ENCODE data around the gene FCAMR.
A peak's percentile ranks its signal among the peaks of the same experiment; 100 is the strongest.

The FCAMR gene

DNA sequence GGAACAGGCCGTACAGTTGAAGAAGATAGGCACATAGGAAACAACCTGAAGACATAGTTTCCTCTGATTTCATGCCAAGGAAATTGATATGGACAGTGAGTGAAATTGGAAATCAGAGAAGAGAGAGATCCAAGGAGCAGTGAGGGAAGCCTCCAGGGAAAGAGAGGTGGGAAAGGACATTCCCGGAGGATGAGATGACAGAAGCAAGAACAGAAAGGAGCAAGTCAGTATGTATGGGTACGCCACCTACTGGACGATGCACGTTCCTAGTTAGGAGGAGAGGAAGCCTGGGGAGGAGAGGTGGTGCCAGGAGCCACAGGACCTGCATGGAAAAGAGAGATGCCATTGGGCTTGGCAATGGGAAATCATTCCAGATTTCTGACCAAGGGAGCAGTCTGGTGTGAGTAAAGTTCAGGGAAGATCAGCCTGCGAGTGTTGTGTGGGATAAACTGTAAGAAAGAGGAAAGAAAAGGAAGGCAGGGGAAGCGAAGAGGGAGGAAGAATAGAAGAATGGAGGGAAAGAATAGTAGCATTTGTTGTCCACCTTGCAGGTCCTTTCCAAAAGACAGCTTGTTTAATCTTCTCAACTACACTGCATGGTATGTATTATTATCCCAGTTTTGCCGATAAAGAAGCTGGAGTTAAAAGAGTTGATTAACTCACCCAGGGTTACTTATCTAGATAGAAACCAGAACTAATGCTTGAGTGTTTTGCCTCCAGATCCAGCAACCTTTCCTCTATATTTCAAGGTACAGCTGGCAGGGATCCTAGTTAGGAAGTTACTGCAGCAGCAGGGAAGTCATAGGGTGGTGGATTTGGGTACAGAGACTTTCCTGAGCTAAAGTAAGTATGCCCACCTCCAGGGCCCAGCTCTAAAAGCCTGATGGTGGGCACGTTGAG is 34.9 kb upstream of the FCAMR start:
- H3K36me3 Mint-ChIP-seq (ENCODE audit: low read depth): no peaks in the 10 kb centered on the region
- H3K9me3 Mint-ChIP-seq: no peaks in the 10 kb centered on the region
- H3K4me3 Mint-ChIP-seq: no peak overlapping the region
- H3K27me3 Mint-ChIP-seq: peaks cover 7% of the 10 kb centered on the region
- no peak overlapping the region for H3K27ac Mint-ChIP-seq
- no peaks in the 10 kb centered on the region for H3K4me1 Mint-ChIP-seq (ENCODE audit: low read depth)

DNA sequence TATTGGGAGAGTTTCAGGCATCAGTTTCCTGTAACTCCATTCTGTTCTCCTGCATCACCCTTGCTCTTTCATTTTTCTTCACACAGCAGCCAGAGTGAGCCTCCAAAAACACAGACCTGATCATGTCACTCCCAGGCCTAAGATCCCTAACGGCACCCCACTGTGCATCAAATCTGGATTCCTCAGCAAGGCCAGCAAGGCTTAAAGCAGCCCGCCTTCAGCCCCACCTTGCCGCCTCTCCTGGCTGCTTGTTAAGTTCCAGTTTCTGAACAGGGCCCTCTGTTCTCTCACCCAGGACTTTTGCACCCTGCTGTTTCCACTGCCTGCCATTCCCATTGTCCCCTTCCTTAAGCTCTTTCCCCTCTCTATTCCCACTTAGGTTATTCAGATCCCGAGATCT is 33.0 kb upstream of the FCAMR start:
- Mint-ChIP-seq H3K36me3 (ENCODE audit: low read depth) (no peaks in the 10 kb centered on the region), H3K4me1 (ENCODE audit: low read depth) (no peaks in the 10 kb centered on the region), H3K27me3 (peaks cover 7% of the 10 kb centered on the region), H3K4me3 (no peak overlapping the region), H3K9me3 (no peaks in the 10 kb centered on the region), H3K27ac (no peak overlapping the region)

DNA sequence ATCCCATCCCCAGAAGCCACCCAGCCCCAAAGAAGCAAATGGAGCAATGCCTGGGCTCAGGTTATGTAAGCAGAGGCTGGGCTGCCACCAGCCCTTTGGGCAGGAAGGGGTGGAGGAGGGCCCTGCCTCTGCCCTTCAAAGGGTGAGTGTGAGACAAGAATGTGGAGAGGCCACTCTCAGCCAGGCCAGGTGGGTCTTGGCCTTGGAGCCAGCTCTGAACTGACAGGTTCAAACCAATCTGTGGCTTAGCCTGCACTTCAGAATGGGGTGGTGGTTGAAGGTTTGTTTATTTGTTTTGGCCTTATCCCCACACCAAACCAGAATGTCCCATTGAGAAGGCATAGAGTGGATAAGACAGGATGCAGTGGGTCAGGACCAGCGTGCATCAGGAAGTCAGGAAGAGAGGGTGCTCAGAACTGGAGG is 32.5 kb upstream of the FCAMR start:
- Mint-ChIP-seq H3K4me1 (ENCODE audit: low read depth) (no peaks in the 10 kb centered on the region), H3K27ac (no peak overlapping the region), H3K4me3 (no peak overlapping the region), H3K36me3 (ENCODE audit: low read depth) (no peaks in the 10 kb centered on the region), H3K27me3 (peaks cover 7% of the 10 kb centered on the region), H3K9me3 (no peaks in the 10 kb centered on the region)

DNA sequence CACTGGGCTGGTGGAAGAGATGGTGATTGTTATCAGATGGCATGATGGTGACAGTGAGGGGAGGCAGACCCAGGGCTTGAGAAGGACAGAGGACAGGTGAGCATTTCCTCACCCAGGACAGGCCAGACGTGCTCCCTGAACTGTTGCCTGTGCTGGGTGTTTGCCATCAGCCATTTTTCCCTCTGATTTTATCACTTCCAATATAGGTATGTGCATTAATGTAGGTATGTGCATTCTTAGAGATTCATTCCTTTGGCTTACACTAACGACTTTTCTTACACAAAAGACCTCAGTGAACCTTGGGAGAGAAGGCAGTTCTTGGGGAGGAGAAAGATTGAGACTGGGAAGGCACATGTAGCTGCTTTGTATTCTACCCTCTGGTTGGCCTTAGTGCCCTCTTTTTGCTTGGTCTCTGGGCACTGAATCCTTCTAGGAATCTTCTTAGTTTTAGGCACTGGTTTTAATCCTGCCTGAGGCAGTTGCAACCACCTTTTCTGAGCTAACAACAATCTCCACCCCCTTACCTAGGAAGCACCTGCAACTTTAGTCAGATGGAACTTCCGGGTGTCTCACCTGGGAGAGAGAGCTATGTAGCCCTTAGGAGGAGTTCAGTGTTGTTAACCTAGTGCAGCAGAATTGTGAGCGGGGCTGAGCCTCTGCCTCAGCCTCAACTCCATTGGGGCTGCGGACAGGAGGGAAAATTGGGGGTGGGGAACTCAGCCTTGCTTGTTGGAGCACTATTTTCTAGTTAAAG is 31.4 kb upstream of the FCAMR start:
- Mint-ChIP-seq H3K9me3 (no peaks in the 10 kb centered on the region), H3K36me3 (ENCODE audit: low read depth) (no peaks in the 10 kb centered on the region), H3K27me3 (peaks cover 3% of the 10 kb centered on the region), H3K4me1 (ENCODE audit: low read depth) (no peaks in the 10 kb centered on the region), H3K4me3 (no peak overlapping the region), H3K27ac (no peak overlapping the region)

DNA sequence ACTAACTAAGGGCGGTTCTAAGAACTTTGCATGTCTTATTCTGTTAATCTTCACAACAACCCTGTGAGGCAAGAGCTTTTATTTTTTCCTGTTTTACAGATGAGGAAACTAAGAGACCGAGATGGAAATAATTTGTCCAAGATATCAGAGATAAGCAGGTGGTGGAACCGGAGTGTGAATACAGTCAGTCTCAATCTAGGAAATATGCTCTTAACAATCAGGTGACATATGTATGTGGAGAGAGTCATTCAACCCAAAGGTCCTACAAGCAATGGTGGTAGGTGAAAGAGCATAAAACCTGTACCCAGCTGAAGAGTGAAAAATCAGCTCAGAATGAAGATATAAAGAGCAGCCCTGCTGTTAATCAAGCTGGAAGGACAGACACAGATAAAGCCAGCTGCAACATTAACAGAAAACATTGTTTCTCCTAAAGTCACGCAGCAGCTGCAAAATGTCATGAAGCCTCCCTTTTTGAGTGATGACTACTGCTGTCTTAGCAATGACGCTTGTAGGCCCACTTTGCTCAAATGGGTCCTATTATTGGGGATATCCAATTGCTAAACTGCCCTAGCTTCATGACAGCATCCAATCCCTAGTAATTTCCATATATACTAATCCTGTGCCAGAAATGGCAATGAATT is 30.5 kb upstream of the FCAMR start:
- H3K4me3 Mint-ChIP-seq: no peak overlapping the region
- no peak overlapping the region for H3K27ac Mint-ChIP-seq
- no peaks in the 10 kb centered on the region for H3K4me1 Mint-ChIP-seq (ENCODE audit: low read depth)
- no peaks in the 10 kb centered on the region for H3K9me3 Mint-ChIP-seq
- H3K27me3 Mint-ChIP-seq: peaks cover 3% of the 10 kb centered on the region
- no peaks in the 10 kb centered on the region for H3K36me3 Mint-ChIP-seq (ENCODE audit: low read depth)

DNA sequence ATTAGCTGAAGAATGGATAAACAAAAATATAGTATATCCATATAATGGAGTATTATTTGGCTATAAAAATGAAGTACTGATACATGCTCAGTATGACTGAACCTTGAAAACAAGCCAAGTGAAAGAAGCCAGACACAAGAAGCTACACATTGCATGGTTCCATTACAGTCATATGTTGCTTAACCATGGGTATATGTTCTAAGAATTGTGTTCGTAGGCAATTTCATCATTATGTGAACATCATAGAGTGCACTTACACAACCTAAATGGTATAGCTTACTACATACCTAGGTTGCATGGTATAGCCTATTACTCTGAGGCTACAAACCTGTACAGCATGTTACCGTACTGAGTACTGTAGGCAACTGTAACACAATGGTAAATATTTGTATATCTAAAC is 28.6 kb upstream of the FCAMR start:
- H3K4me3 Mint-ChIP-seq: no peak overlapping the region

DNA sequence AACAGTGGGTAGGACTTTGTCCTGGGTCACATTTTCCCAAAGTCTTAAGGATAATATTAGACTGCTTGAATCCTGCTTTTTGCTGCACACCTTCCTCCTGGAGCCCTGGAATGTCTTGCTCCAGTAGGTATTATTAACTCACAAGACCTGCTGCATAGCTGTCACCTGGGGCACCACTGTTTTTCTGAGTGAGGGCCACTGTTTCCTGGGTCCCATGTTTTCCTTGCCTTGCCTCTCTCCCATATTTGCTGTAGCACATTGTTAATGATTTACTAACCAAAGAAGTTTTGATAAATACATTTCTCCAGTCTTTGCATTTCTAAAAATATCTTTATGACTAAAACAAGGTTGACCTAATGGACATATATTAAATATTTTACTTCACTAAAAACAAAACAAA is 22.5 kb upstream of the FCAMR start:
- H3K4me1 Mint-ChIP-seq (ENCODE audit: low read depth): no peaks in the 10 kb centered on the region
- H3K4me3 Mint-ChIP-seq: no peak overlapping the region
- H3K36me3 Mint-ChIP-seq (ENCODE audit: low read depth): no peaks in the 10 kb centered on the region
- H3K27ac Mint-ChIP-seq: no peak overlapping the region
- H3K27me3 Mint-ChIP-seq: peaks cover 33% of the 10 kb centered on the region
- H3K9me3 Mint-ChIP-seq: no peaks in the 10 kb centered on the region

More for the DNA sequence above, 28.6 kb upstream of the FCAMR start:
- no peaks in the 10 kb centered on the region for H3K36me3 Mint-ChIP-seq (ENCODE audit: low read depth)
- H3K4me1 Mint-ChIP-seq (ENCODE audit: low read depth): no peaks in the 10 kb centered on the region
- no peak overlapping the region for H3K27ac Mint-ChIP-seq
- H3K27me3 Mint-ChIP-seq: peaks cover 5% of the 10 kb centered on the region
- no peaks in the 10 kb centered on the region for H3K9me3 Mint-ChIP-seq

DNA sequence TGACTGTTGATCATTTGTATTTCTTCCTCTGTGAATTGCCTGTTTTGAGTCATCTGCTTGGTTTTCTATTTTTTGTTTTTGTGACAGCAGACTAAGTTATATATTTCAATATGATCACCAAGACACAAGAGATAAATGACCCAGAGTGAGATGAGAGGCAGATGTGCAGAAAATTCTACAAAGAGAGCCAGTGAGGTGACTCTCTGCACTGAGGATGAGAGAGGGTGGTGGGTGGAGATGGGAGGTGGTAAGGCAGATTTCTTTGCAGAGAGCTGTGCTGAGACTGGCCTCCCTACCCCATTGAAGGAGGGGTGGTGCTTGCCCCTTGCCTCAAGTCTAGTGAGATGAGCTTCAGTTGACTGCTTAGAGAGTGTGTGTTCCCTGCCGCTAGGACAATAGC is 17.6 kb upstream of the FCAMR start:
- no peaks in the 10 kb centered on the region for H3K36me3 Mint-ChIP-seq (ENCODE audit: low read depth)
- H3K4me1 Mint-ChIP-seq (ENCODE audit: low read depth): no peaks in the 10 kb centered on the region
- peaks cover 31% of the 10 kb centered on the region for H3K27me3 Mint-ChIP-seq
- no peak overlapping the region for H3K27ac Mint-ChIP-seq
- no peak overlapping the region for H3K4me3 Mint-ChIP-seq
- H3K9me3 Mint-ChIP-seq: no peaks in the 10 kb centered on the region

DNA sequence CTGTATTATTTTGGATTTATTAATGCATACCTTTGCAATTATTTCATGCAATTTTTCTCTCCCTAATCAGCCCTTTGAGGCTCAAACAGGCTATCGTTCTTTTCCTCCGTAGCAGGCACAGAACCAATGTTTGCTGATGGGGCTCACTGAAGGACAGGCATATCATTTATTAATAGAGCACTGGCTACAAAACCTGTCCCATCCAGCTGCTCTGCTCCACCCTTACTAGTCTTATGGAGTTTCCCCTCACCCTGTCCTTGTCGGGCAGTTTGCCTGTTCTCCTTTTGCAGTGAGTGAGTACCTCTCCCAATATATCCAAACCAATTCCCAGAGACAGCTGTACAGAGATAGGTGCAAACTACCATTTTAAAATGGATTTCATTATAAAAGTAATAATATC is 16.6 kb upstream of the FCAMR start:
- no peaks in the 10 kb centered on the region for H3K36me3 Mint-ChIP-seq (ENCODE audit: low read depth)
- peaks cover 23% of the 10 kb centered on the region for H3K27me3 Mint-ChIP-seq
- no peak overlapping the region for H3K4me3 Mint-ChIP-seq
- no peaks in the 10 kb centered on the region for H3K4me1 Mint-ChIP-seq (ENCODE audit: low read depth)
- H3K9me3 Mint-ChIP-seq: no peaks in the 10 kb centered on the region
- no peak overlapping the region for H3K27ac Mint-ChIP-seq

DNA sequence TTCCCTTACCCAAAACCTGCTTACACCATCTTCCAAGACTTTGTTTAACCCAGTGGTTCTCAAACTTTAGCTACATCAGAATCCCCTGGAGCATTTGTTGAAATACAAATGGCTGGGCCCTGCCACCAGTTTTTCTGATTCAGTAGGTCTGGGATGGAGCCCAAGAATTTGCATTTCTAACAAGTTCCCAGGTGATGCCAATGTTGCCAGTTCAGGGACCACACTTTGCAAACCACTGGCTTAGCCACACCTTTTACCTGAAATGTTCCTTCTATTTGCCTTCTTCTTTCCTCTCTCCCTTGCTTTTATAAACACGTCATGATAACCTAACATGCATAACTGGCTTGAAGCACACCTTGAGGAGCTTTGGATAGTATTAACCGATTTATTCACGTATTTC is 16.1 kb upstream of the FCAMR start:
- Mint-ChIP-seq H3K27me3 (peaks cover 20% of the 10 kb centered on the region), H3K27ac (no peak overlapping the region), H3K9me3 (no peaks in the 10 kb centered on the region), H3K36me3 (ENCODE audit: low read depth) (no peaks in the 10 kb centered on the region), H3K4me3 (no peak overlapping the region), H3K4me1 (ENCODE audit: low read depth) (no peaks in the 10 kb centered on the region)

DNA sequence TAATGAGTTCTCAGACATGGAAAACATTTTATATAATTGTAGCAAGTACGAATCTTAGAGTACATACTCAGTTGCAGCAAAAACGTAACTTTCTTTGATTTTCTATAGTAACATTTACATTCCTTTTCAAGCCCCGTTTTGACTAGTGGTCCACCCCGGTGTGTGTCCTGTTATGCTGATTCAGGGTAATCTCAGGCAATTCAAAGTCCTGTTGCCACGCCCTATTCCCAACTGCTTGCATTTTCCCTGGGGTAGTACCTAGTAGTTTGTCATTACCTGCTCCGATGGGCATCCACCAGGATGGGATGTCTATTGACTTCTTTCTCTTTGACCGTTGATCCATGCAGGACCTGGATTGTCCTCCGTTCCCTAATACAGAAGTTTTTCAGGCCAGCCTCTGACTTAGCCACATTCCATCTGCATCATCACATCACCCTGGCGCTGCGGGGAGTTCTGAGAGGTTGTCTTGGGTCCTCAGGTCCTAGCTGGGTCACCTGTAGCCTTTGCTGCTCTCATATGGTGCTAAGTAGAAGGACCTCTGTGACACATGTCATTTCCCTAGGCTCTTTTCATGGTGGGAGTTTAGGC is 15.0 kb upstream of the FCAMR start:
- Mint-ChIP-seq H3K4me3 (no peak overlapping the region), H3K9me3 (no peaks in the 10 kb centered on the region), H3K27ac (no peak overlapping the region), H3K27me3 (peaks cover 19% of the 10 kb centered on the region), H3K4me1 (ENCODE audit: low read depth) (no peaks in the 10 kb centered on the region), H3K36me3 (ENCODE audit: low read depth) (no peaks in the 10 kb centered on the region)

DNA sequence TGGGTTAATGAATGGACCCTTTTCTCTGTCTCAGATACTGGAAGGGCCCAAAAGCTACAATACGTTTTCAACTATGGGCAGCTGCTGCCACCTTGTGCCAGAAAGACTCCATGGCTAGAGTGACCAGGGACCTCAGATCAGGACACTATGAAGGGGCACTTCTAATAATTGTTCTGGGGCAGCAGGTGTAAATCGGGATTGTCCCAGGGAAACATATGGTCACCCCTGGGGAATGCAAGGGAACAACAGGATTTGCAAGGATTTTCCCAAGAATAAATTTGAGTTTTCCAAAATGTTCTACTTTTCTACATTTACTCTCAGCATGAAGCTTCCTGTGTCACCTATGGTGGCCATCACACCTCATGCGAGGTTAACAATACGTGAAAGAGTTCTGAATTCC is 12.0 kb upstream of the FCAMR start:
- Mint-ChIP-seq H3K4me1 (ENCODE audit: low read depth) (no peaks in the 10 kb centered on the region), H3K9me3 (no peaks in the 10 kb centered on the region), H3K27ac (no peak overlapping the region), H3K4me3 (no peak overlapping the region), H3K27me3 (peaks cover 11% of the 10 kb centered on the region), H3K36me3 (ENCODE audit: low read depth) (no peaks in the 10 kb centered on the region)

DNA sequence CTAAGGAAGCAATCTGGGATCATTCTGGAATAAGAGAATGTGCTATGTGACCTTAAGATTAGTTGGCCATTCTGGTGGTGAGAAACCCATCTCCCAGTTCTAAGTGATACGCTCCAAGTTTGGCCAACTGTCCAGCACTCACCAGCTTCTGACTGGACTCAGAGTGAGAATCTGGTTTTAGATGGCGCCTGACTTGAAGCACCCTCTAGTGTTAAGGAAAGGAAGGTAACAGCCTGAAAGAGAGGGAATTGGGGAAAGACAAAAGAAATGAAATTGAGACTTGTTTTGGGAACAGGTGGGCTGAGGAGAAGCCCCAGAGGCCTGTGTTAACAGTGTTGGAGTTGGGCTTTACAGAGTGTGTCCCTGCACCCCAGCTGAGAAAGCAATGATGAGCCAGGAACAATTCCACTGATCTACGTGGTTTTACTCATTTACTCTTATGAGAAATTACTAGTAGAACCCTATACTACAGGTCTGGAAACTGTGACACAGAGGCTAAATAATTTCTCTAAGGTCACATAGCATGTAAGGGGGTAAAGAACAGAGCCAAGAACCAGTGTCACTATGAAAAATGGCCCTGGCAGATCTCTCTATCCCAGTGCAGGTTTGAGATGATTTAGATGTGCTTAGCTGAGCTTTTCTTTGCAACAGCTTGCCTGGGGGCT is 9.3 kb upstream of the FCAMR start:
- Mint-ChIP-seq H3K9me3 (no peaks in the 10 kb centered on the region), H3K4me3 (no peak overlapping the region), H3K36me3 (ENCODE audit: low read depth) (no peaks in the 10 kb centered on the region), H3K27ac (peak overlapping the region; percentile 53), H3K4me1 (ENCODE audit: low read depth) (no peaks in the 10 kb centered on the region), H3K27me3 (peaks cover 7% of the 10 kb centered on the region)

DNA sequence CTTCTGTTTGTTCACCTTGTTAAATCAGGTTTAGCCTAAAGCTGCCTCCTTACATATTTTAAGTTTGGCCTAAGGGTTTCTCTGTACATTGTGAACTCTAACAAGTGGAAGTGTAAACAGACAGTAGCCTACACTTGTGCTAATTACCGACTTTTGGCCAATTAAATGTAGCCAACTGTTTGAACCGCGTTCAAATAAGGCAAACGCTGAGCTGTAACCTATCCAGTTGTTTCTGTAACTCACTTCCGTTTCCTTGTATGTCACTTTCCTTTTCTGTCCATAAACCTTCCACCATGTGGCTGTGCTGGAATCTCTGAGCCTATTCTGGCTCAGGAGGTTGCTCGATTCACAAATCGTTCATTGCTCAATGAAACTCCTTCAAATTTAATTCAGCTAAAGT is 8.0 kb upstream of the FCAMR start:
- Mint-ChIP-seq H3K27ac (no peak overlapping the region), H3K36me3 (ENCODE audit: low read depth) (no peaks in the 10 kb centered on the region), H3K4me1 (ENCODE audit: low read depth) (no peaks in the 10 kb centered on the region), H3K27me3 (peaks cover 4% of the 10 kb centered on the region), H3K9me3 (no peaks in the 10 kb centered on the region), H3K4me3 (no peak overlapping the region)
